HG03066 (cell line): ENCODE measurements around the gene LMAN1.

Experiments
- ATAC-seq: cut with Tn5 transposase; IDR thresholded peaks from one replicate; pipeline ENCODE4 v1.9.1; 2021; ENCODE audit warnings: low read depth; ENCODE audit not compliant: unreplicated experiment

The LMAN1 gene

GRCh38 chr18:59306640-59307039, 52.4 kb downstream of the LMAN1 start:
- no peak for ATAC-seq

GRCh38 chr18:59305295-59305694, 53.8 kb downstream of the LMAN1 start:
- no peak for ATAC-seq

DNA sequence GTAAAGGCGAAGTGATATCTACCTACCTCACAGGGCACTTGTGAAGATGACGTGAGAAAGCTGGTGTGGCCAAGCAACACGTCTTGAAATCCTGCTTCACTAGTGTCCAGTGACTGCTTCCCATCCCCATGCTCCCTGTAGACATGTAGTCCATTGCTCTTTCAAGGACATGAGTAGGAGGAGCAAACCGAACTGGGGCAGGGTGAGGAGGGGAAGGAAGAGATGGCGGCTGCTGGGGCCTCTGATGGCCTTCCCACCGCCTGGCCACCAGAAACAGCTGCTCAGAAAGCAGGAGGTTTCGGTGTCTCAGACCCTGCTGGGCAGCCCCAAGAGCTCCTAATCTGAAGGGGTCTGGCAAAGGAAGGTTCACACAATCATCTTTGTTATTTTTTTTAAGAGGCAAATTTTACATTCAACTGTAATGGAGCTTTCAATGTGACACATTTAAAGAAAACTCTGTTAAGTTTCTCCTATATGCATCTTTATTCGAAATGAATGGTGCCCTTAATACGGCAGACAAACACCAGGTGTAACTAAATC, 55.3 kb downstream of the LMAN1 start:
- no peak for ATAC-seq

GRCh38 chr18:59303006-59303405, 56.1 kb downstream of the LMAN1 start:
- ATAC-seq: no peak

DNA sequence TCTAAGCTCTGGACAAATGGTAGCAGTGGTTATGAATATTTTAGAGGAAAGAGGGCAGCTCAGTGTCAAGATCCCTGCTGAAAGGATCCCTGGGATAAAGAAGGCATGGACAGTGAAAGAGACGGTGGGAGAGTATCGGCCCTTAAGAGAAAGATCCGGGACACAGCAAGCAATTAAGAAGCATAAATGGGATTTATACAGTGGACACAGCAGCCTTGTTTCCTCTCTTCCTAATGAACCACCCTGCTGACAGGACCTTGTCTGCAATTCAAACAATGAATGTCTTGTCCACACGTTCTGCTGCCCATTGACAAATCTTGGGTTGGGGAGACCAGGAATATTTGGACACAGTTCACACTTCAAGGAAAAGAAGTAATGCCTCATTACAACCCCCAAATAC, 57.1 kb downstream of the LMAN1 start:
- no peak for ATAC-seq

- ATAC-seq: no peak
These were observed 58.3 kb downstream of the LMAN1 start for GRCh38 chr18:59300676-59301285.

DNA sequence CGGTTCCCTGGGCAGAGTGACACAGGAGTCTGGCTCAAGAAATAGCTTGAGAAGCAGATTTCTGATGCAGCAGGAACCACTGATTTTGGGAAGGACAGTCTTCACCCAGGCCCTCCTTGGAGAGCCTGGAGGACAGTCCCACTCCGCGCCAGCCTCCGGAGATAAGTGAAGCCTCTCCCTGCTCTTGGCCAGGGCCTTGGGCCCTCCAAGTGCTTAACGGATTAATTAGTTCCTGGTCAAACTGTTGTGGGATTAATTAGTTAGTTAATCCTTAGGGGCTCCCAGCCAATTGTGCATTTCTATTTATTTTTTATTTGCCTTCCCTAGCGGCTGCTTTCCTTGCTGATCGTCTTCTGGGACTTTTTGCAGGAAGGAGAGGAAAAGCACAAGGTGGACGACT, 60.2 kb downstream of the LMAN1 start:
- no peak for ATAC-seq

GRCh38 chr18:59293317-59293716, 65.7 kb downstream of the LMAN1 start:
- ATAC-seq: no peak

DNA sequence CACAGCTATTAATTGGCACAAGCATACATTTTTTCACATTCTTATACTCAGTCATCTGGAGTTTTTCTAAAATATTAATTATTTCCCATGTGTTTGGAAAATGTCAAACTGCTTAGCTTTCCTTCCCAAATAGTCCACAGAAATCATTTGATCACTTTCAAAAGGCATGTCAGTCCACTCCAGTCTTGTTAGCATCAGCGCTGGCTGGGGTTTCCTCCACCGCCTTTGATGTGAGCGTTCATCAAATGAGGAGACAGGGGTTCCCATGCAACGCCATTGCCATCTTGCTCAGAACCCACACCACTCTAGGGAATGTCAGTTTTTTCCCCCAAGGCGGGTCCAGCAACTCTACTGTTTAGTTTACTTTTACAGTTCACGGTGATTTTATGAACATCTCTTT, 72.7 kb downstream of the LMAN1 start:
- no peak for ATAC-seq

- ATAC-seq: no peak
These were observed 76.7 kb downstream of the LMAN1 start for GRCh38 chr18:59282341-59282740.

GRCh38 chr18:59279722-59280121, 79.3 kb downstream of the LMAN1 start:
- ATAC-seq: no peak

DNA sequence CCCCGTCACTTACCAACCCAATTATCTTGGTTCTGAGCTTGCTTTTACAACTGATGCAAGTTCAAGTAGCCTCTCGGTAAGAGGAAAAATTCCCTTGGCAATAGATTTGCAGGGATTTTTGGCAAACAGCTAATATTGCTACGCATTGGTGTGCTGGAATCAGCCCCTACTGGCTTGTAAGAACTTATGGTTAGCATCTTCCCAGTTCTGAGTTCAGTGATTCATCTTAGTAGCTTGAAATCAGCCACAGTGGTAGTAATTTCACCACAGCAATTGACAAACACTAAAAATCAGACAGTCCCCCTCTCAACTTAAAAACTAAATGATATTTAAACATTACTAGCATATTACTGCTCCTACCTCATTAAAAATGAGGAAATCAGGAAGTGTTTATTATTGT, 79.9 kb downstream of the LMAN1 start:
- no peak for ATAC-seq

- no peak for ATAC-seq
These were observed 80.3 kb downstream of the LMAN1 start for GRCh38 chr18:59278793-59279192.
